K562 (cell line): ENCODE measurements around the gene MAML3.

ENCODE experiments used
- AFF4 ChIP-seq: sonication (generic); formaldehyde crosslinking; IDR thresholded peaks from 2 replicates; pipeline ENCODE4 v1.8.0; 2023; ENCODE audit warnings: mild to moderate bottlenecking, missing genetic modification reagents
- CTCF ChIP-seq, 3 experiments: IDR thresholded peaks in 2 of 3; conservative IDR thresholded peaks in 1 of 3; 2 replicates each; pipeline ENCODE4 v1.5.1; 2011 to 2012; ENCODE audit warnings: low read length in 3 of 3, mild to moderate bottlenecking in 3 of 3, control low read depth in 2 of 3, improper control_type of control experiment in 1 of 3, inconsistent platforms in 1 of 3, low read depth in 1 of 3, mixed read lengths in 1 of 3, moderate library complexity in 1 of 3; ENCODE audit not compliant: insufficient read depth in 2 of 3
- ELK1 ChIP-seq: sonication (generic); formaldehyde crosslinking; IDR thresholded peaks from 2 replicates; pipeline ENCODE4 v1.8.1; 2022; ENCODE audit warnings: missing genetic modification reagents
- FOXA1 ChIP-seq: fragments of 450-650 bp; IDR thresholded peaks from 2 replicates; pipeline ENCODE4 v1.6.1; 2016; ENCODE audit warnings: mild to moderate bottlenecking, borderline replicate concordance
- IRF9 ChIP-seq: fragments of 450-650 bp; IDR thresholded peaks from 2 replicates; pipeline ENCODE4 v1.6.1; 2016; ENCODE audit warnings: missing biosample characterization, missing genetic modification characterization
- MYBL2 ChIP-seq, 2 experiments: fragments of 450-650 bp in 1 of 2; sonication (generic) in 1 of 2; formaldehyde crosslinking in 1 of 2; IDR thresholded peaks; 2 replicates each; pipeline versions ENCODE4 v1.6.1 to v1.8.1; 2017 to 2022; ENCODE audit warnings: borderline replicate concordance in 1 of 2, inconsistent platforms in 1 of 2, low read depth in 1 of 2, mild to moderate bottlenecking in 1 of 2, missing genetic modification reagents in 1 of 2, moderate library complexity in 1 of 2
- PRMT5 ChIP-seq: sonication (generic); formaldehyde crosslinking; IDR thresholded peaks from 2 replicates; pipeline ENCODE4 v1.5.0; 2020; ENCODE audit warnings: missing genetic modification reagents
- SRF ChIP-seq, 2 experiments: fragments of 250-450, 450-650 bp in 1 of 2; sonication (Bioruptor Pico) in 1 of 2; sonication (generic) in 1 of 2; formaldehyde crosslinking; IDR thresholded peaks; 2 replicates each; pipeline versions ENCODE4 v1.5.0 to v1.5.1; 2020 to 2022; ENCODE audit warnings: mild to moderate bottlenecking in 1 of 2, missing genetic modification reagents in 1 of 2
- TAF1 ChIP-seq: IDR thresholded peaks from 2 replicates; pipeline ENCODE4 v1.6.1; 2011; ENCODE audit warnings: mild to moderate bottlenecking, low read length, moderate library complexity; ENCODE audit not compliant: insufficient read depth, control insufficient read depth, severe bottlenecking; ENCODE audit errors: extremely low read depth
- TCF7L2 ChIP-seq: fragments of 150-350 bp; IDR thresholded peaks from 2 replicates; pipeline ENCODE4 v1.6.1; 2016; ENCODE audit warnings: low read depth, mild to moderate bottlenecking, low read length, moderate library complexity
- ZNF639 ChIP-seq, 2 experiments: fragments of 200-800 bp in 1 of 2; sonication (Bioruptor generic) in 1 of 2; sonication (generic) in 1 of 2; formaldehyde crosslinking in 1 of 2; IDR thresholded peaks in 1 of 2; conservative IDR thresholded peaks in 1 of 2; 2 replicates each; pipeline versions ENCODE4 v1.5.0 to v1.6.1; 2016 to 2020; ENCODE audit warnings: missing compliant biosample characterization in 1 of 2, missing genetic modification characterization in 1 of 2, missing genetic modification reagents in 1 of 2

- TF ChIP-seq FOXA1 (no peak), MYBL2 (IDR thresholded peaks at IDR 0.05; ENCODE audit: low read depth) (no peak), MYBL2 (CRISPR knock-in tag; IDR thresholded peaks at IDR 0.05; ENCODE audit: borderline replicate concordance) (no peak), TCF7L2 (no peak), SRF (CRISPR knock-in tag; IDR thresholded peaks at IDR 0.05) (no peak), IRF9 (tag) (no peak), ZNF639 (CRISPR knock-in tag; conservative IDR thresholded peaks at IDR 0.05 in 1 of 2, IDR thresholded peaks at IDR 0.05 in 1 of 2) (no peak), ELK1 (CRISPR knock-in tag) (no peak), CTCF (IDR thresholded peaks at IDR 0.05 in 2 of 3, conservative IDR thresholded peaks at IDR 0.05 in 1 of 3; ENCODE audit: insufficient read depth in 2 of 3, low read depth in 1 of 3, low read length in 3 of 3) (no peak), TAF1 (no peak), PRMT5 (no peak), AFF4 (CRISPR knock-in tag) (no peak)
These were observed 232.4 kb downstream of the MAML3 start for GRCh38 chr4:139921429-139922184.
